NB4 (cell line): ENCODE measurements around the gene TEKT2.

Source experiments
- CTCF ChIP-seq: IDR thresholded peaks from one replicate; pipeline ENCODE4 v1.5.1; 2012; ENCODE audit warnings: low read depth, low read length
- POLR2A ChIP-seq: IDR thresholded peaks from 2 replicates; pipeline ENCODE4 v1.6.1; 2011; ENCODE audit warnings: mild to moderate bottlenecking; ENCODE audit not compliant: insufficient read length; ENCODE audit errors: extremely low read depth

GRCh38 chr1:36083219-36083618 lies 675 bp upstream of the TEKT2 start:
- TF ChIP-seq CTCF (no peak), POLR2A (no peak)
